NOMO-1 treated with DMSO at 0.1 percent for 48 hours (cell line): ENCODE measurements around the gene SMAD2.
"Not testable (repeated sequence)": the region's sequence is repeated elsewhere in the genome, so short reads cannot be mapped to it uniquely, and the experiment has no call there.

Experiments
- DNase-seq: peaks from one replicate; lab custom pipeline; 2025; ENCODE audit not compliant: unreplicated experiment; lab: John Stamatoyannopoulos, UW

Gene SMAD2

GRCh38 chr18:47930199-47930930, at the start of gene SMAD2:
Gene SMAD2 (minus strand): TSS chr18:47930659. CDS start chr18:47896756, 33,903 bp downstream.
- DNase-seq: peak; percentile 73

- DNase-seq: no peak
Measured at GRCh38 chr18:47979611-47980200, 49.2 kb upstream of the SMAD2 start.

DNA sequence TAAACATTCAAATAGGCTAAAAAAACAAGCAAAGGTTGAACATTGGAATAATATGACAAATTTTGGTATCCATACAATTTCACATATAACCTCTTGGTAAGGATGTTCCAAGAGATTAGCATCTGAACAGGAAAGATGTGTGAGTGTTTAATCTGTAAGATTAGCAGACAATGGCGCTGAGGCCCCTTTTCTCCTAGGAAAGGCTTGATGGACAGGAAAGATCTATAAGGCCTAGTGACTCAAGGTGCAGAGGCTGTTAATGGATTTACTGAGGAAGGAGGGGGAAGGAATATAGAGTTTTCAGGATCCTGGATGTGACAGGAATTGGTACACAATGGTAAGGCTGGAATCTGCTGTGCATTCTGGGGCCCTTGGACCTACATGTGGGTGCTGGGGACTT, 48.1 kb upstream of the SMAD2 start:
- DNase-seq: no peak

GRCh38 chr18:47978141-47978540, 47.7 kb upstream of the SMAD2 start:
- DNase-seq: no peak

- no peak for DNase-seq
Measured at GRCh38 chr18:47975701-47976100, 45.2 kb upstream of the SMAD2 start.

DNA sequence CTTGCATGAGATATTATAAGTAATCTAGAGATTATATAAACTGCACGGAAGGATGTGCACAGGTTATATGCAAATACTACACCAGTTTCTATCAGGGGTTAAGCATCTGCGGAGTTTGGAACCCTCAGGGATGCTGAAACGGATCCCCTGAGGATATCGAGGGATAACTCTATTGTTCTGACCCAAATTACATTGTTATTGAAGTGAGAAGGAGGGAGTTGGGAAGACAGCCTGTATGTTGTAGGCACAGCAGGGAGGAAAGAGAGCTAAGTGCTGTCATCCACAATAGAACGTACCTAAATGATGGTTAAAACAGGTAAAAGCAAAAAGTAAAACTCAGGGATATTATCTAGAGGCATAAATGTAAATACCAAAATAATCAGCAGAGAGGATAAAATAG, 44.6 kb upstream of the SMAD2 start:
- DNase-seq: no peak

DNA sequence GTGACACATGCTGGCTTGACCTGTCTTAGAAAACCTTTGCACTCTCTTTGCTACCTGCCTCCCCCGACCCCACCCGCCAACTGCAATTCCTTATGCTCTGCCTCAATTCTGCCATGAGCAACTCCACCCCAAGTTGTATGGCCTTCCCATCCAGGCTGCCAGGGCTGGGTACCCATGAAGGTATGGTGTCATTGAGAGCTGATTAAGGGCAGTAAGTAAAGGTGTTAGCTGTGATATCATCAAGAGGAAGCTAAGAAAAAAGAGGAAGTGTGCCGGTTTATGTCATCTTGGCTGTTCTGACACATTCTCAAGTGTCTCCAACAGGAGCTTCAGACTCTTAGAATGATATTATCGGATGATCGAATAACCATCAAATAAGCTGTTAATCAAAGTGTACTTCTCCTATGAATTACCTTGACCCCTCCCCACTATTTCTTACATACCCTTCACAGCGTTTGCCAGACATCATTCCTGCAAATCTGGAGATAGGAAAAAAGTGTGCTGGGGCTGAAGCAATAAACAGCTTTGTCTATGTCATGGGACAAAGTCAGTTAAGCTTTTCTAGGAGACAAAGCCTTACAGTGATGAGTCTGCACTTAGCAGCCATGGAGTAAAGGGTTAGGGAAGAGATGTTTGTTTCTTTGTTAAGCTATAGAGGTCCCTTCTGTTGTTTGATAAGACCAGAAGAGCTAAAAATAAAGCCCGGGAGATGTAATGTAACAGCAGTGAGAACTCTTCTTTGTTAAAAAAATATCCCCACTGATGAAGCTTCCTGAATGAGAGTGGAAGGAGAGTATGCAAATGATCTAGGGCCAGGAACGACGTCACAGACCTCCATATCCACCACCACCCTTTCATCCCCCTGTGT, 40.4 kb upstream of the SMAD2 start:
- peak; percentile 93 for DNase-seq

DNA sequence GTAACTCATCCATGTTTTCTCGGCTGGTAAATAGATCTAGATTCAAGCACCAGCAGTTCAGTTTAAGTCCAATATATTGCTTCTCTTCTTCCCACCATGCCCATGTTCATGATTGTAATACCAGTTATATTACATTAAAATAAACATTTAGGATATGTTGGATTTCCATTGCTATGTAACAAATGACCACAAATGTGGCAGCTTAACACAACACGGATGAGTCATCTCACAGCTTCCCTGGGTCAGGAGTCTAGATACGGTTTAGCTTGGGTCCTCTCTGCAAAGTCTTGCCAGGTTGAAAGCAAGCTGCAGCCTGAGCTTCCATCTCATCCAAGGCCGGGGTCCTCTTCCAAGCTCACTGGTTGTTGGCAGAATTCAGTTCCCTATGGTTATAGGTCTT, 39.4 kb upstream of the SMAD2 start:
- peak; percentile 46 for DNase-seq

- DNase-seq: no peak
Measured at GRCh38 chr18:47968721-47969120, 38.3 kb upstream of the SMAD2 start.

DNA sequence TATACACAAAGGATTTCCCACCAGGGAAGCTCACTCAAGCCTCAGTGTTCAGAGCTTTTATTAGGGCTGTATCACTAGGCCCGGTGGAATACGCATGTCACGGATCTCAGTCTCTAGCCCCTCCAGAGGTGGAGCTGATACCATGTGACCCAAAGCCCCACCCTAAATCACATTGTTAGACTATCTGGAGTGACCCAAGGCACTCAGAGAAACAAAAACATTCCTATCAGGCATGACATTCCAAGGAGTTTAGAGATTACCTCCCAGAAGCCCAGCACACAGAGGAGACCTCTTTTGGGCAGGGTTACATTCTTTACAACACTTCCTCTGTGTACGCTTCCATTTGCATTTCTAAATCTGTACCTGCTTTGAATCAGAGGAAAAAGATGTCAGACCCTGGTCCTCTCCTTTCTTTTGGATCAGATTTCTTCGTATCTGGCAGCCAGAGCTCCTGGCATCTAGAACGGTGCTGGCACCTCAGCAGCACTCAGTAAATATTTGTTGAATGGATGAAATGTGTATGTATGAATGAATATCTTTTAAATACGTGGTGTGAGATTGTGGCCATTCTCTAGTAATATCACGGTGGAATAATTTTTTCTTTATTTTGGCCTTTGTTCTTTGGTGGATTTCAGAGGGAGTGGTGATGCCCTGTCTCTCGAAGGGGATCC, 37.7 kb upstream of the SMAD2 start:
- no peak for DNase-seq

GRCh38 chr18:47964053-47964452, 33.6 kb upstream of the SMAD2 start:
- no peak for DNase-seq

GRCh38 chr18:47961003-47961402, 30.5 kb upstream of the SMAD2 start:
- not testable (repeated sequence) for DNase-seq

- peak; percentile 97 for DNase-seq
Measured at GRCh38 chr18:47953471-47953931, 23.0 kb upstream of the SMAD2 start.

DNA sequence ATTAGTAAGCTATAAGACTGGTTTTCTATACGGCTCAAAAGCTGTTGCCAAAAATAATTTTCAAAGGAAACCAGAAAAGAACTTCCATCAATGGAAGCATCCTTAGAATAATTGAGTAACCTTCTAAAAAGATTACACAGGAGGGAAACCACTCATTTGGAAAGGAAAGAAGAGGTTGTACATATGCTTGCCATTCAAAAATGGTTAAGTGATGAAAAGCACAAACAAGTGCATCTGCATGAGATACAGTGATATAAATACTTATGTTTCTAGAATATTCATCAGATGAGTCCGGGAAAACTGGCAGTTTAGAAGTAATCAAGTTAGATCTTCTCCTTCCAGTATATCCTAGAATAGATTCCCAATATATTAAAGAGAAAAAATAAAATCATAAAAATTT, 20.1 kb upstream of the SMAD2 start:
- no peak for DNase-seq

DNA sequence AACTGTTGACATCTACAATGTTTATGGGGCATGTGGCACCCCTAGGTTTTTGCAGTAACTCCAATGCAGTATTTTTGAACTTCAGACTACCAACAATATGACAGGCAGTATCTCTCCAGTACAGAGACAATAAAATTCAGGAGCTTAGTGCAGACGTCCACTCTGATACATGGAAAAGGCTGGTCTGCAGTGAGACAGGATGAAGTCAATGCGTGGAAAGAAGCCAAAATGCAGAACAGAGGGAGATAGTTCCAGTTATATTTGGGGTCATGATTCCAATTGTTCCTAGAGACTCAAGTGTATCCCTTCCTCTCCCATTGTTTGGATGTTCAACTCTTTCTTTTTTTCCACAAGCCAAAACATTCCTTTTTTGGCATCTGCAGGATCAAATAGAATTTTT, 18.7 kb upstream of the SMAD2 start:
- no peak for DNase-seq

DNA sequence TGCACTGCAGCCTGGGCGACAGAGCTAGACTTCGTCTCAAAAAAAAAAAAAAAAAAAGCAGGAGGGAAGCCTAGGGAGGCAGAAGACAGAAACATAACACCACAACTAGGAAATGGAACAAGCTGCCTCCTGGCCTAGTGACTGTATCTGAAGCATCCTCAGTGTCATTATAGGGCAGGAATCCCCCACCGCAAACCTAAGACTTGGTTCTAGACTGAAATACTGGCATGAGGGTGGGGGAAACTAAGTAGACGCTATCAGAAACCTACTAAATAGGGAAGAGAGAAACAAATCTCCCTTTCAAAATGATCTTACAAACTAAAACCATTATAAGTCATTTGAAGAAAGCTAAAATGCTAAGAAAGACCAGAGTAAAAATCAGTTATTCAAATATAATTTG, 16.4 kb upstream of the SMAD2 start:
- no peak for DNase-seq

- DNase-seq: no peak
Measured at GRCh38 chr18:47944972-47945852, 14.8 kb upstream of the SMAD2 start.

GRCh38 chr18:47936952-47937351, 6.5 kb upstream of the SMAD2 start:
- peak; percentile 47 for DNase-seq

DNA sequence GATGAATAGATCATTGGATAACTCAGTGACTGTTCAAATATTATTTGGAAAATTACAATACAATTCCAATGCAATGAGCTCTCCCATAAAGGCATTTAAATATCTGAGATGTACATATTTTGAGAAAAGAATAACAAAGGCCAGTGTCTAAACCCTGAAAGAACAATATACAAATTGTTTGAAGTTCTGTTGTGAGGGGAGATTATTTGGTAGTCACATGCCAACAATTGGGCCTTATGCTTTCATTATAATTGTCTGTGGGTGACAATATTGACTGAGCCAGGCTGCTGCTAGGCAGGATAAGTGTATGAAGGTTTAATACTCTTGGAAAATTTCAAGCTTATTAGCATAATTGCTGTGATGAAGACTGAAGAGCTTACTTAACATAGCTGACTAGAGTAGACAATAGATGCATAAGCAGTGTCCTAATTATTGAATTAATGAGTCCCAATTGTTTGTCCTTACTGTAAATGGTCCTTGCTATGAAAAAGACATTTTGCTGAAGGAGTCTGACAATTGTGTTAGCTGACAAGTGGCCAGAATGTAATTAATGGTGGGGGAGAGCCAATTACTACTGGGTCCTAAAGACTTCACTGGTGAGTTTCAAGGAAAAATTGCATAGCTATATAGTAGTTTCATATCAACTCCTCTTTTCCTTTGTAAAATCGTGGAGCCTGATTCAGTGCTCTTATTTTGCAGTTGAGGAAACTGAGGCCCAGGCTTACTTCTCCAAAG, 5.0 kb upstream of the SMAD2 start:
- no peak for DNase-seq

DNA sequence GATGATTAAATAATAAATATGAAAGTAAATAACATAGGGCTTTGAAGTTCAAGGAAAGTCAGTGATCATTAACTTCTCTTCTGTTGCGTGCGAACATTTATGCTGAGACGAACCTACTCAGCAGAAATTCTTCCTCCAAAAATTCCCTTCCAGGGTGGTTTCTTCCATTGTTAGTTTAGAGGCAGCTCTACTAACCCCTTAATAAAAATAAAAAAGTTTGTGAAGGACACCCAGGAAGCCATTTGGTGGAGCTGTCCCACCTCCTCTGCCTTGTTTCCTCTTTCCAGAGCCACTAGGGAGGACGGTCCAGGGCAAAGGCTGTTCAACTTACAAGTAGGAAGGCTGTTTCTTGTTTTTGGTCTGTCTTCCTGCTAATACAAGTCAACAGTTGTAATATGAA, 2.1 kb upstream of the SMAD2 start:
- peak; percentile 49 for DNase-seq
